GM19025 (cell line): ENCODE data around the gene ZNF559.

Source experiments
- ATAC-seq: cut with Tn5 transposase; IDR thresholded peaks from one replicate; pipeline ENCODE4 v1.9.1; 2021; ENCODE audit warnings: mild to moderate bottlenecking, low read depth, moderate library complexity; ENCODE audit not compliant: unreplicated experiment

The ZNF559 gene

DNA sequence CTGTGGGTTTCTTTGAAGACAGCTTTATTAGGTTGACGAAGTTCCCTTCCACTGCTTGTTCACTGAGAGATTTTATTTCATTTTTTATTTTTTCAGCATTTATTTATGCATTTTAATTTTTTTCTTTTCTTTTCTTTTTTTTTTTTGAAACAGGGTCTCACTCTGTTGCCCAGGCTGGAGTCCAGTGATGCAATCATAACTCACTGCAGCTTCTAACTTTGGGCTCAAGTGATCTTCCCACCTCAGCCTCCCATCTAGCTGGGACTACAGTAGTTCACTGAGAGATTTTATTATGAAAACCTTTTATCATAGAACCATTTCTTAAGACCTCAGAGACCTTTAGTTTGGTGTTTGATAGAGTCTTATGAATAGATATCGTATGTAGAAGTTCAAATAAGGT lies 28.5 kb downstream of the ZNF559 start:
- no peak for ATAC-seq

GRCh38 chr19:9353011-9353410 lies 29.0 kb downstream of the ZNF559 start:
- ATAC-seq = no peak

DNA sequence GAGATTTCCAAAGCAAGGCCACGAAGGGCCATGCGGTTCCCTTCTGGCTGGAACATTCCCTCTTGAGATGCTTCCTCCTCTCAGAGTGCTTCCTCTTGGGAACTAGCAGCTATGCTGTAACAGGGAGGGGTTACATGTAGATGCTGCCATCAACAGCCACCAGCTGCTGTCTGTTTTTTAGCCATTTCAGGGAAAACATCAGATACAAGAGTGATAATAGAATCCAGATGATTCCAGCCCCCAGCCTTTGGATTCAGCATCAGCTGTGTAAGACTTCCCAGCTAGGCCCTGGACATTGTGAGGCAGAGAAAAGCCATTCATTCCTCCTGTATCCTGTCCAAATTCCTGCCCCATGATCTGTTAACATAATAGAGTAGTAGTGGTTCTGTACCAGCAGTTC lies 30.7 kb downstream of the ZNF559 start:
- ATAC-seq = no peak

DNA sequence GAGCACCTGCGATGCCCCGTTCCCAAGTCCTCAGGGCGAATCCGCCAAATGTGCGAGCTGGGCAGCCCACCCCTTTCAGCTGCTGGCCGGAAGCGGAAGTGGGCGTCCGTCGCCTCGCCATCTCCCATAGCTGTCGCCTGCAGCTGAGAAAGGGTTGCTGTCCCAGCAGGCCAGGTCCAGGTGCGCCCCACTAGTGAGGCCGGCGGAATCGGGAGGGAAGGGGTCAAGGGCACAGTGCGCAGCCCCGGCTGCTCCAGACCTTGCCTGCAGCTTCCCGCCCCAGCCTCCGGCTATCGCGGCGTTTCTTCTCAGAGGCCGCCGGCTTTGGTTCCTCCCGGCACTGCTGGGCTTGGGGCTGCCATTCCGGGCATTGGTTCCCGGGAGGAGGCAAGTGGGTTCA lies 38.9 kb downstream of the ZNF559 start, which contains the start of gene ZNF177:
TSS of gene ZNF177 (plus strand) at position 109 of the 400 bp plus-strand sequence. CDS start 15,299 bp downstream, outside the sequence.
- no peak for ATAC-seq

DNA sequence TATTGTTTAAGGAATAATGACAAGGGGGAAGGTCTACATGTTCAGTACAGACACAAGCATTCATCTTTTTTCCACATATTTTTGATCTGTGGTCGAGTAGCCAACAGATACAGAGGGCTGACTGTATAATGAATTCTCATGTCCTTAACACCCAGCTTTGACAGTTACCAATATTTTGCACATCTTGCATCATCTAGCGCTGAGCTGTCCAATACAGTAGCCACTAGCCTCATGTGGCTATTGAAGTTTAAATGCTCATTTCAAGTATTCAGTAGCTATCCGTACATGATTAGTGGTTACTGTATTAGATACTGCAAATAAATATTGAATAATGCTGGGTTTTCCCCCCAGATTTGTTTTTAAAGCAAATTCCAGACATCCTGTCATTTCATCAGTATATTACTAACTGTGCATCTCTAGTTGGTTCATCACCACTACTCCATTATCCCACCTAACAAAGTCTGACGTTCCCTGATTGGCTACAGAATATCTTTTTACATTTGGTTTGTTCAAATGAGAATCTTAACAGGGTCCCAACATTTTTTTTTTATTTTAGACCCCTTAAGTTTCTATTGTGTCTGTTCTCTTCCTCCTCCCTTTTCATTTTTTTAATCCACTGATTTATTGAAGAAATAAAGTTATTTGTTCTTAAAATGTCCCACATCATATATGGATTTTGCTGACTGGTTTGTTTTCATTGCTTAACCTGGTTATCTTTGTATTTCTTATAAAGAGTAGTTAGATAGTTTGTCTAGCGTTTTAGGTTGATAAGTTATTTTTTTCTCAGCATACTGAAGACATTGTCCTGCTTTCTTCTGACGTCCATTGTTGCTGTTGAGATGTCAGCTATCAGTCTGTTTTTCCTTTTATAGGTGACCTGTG lies 47.0 kb downstream of the ZNF559 start:
- ATAC-seq = no peak

DNA sequence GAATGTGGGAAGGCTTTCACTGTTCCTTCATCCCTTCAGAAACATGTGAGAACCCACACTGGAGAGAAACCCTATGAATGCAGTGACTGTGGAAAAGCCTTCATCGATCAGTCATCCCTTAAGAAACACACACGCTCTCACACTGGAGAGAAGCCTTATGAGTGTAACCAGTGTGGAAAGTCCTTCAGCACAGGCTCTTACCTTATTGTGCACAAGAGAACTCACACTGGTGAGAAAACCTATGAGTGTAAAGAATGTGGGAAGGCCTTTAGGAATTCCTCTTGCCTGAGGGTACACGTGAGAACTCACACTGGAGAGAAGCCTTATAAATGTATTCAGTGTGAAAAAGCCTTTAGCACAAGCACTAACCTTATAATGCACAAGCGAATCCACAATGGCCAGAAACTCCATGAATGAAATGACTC lies 57.4 kb downstream of the ZNF559 start:
- ATAC-seq = no peak
